HEK293T (cell line): ENCODE measurements around the gene OLIG1.

Experiments used
- ARNT ChIP-seq: fragments of 450-650 bp; IDR thresholded peaks from 2 replicates; pipeline ENCODE4 v1.6.1; 2017; ENCODE audit warnings: mild to moderate bottlenecking
- BHLHE40 ChIP-seq: fragments of 450-650 bp; IDR thresholded peaks from 2 replicates; pipeline ENCODE4 v1.6.1; 2016; ENCODE audit warnings: mild to moderate bottlenecking, moderate library complexity, borderline replicate concordance
- FOXA1 ChIP-seq: fragments of 450-650 bp; IDR thresholded peaks from 2 replicates; pipeline ENCODE4 v1.6.1; 2016; ENCODE audit warnings: mild to moderate bottlenecking
- NFRKB ChIP-seq: fragments of 450-650 bp; IDR thresholded peaks from 2 replicates; pipeline ENCODE4 v1.6.1; 2016; ENCODE audit warnings: mild to moderate bottlenecking, moderate library complexity

- TF ChIP-seq ARNT: no peak
- no peak for TF ChIP-seq FOXA1
- no peak for TF ChIP-seq BHLHE40
- TF ChIP-seq NFRKB: no peak
Observed at GRCh38 chr21:33114276-33114675, 44.3 kb downstream of the OLIG1 start.
